ENCODE results near the gene GAGE12G.
"Not testable (repeated sequence)": the region's sequence is repeated elsewhere in the genome, so short reads cannot be mapped to it uniquely, and the experiment has no call there.

GRCh38 chrX:49560542-49560941, 9.7 kb upstream of the GAGE12G start, which contains the start of gene GAGE12F:
- TF ChIP-seq CTCF (IDR thresholded peaks at IDR 0.05; ENCODE audit: low read depth, low read length, missing input control); EGR1 (IDR thresholded peaks at IDR 0.05; ENCODE audit: low read depth in 2 of 2); ATF3 (IDR thresholded peaks at IDR 0.05); REST (IDR thresholded peaks at IDR 0.05); MAX (IDR thresholded peaks at IDR 0.05); RXRA (IDR thresholded peaks at IDR 0.05); TAF1 (conservative IDR thresholded peaks at IDR 0.05): not testable (repeated sequence)

Measured in liver (tissue), 3 donors.